ENCODE data around the gene MOB3A. TPM values are rescaled to one million over a fixed set of nuclear protein-coding genes. Genes with fewer than 3 reads are reported as not detected.

The MOB3A gene
- total RNA-seq, 3 donors from 2014 or later (not counting 1 experiment from before 2014, with no cell fraction given) = 239 to 314 (median 246) TPM

DNA sequence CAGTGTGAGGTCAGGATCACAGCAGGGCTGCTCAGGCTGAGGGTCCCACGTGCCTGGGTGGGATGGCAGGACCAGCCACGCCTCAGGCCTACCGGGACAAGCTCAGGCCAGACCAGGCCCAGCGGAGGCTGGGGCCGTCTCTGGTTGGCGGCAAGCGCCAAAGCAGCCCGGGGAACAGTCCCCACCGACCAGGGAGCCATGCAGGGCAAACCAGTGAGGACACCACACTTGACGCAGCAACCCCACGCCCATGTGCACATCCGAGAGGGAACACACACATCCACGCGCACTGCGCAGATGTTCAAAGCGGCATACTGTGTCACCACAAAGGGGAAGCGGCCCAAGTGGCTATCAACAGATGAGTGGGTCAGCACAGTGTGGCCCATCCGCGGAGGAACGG lies 15.8 kb upstream of the MOB3A start:
- no peak overlapping the region for H3K4me3 ChIP-seq (ENCODE audit: low read length)
- DNase-seq (no peak), ATAC-seq (peak in 1 of 3 donors; percentile 3)
- peaks cover 26% of the 10 kb centered on the region for H3K4me1 ChIP-seq (ENCODE audit: control insufficient read depth, insufficient read depth, low read length)
- Mint-ChIP-seq H3K4me1 (peaks cover 11 to 17% of the 10 kb centered on the region in 2 donors), H3K9me3 (no peaks in the 10 kb centered on the region), H3K27me3 (ENCODE audit: low read depth in 2 of 2) (no peaks in the 10 kb centered on the region), H3K36me3 (no peaks in the 10 kb centered on the region), H3K4me3 (no peak overlapping the region), H3K27ac (peak overlapping the region; percentile 68 to 75)
- 91% methylated on average over 20 of the region's 20 CpGs for whole genome bisulfite sequencing (ENCODE audit: insufficient coverage)
- TF ChIP-seq CTCF (IDR thresholded peaks at IDR 0.05) = no peak
- H3K36me3 ChIP-seq (ENCODE audit: control insufficient read depth, insufficient read depth, low read length) = peaks cover 83% of the 10 kb centered on the region
- intact Hi-C loops (cut with micrococcal nuclease) = no loop called here
- peak overlapping the region; percentile 37 for H3K27ac ChIP-seq (ENCODE audit: low read length)
- no peaks in the 10 kb centered on the region for H3K27me3 ChIP-seq (ENCODE audit: control insufficient read depth, insufficient read depth, low read length)
- H3K9me3 ChIP-seq (ENCODE audit: control insufficient read depth, insufficient read depth, low read length) = no peaks in the 10 kb centered on the region

DNA sequence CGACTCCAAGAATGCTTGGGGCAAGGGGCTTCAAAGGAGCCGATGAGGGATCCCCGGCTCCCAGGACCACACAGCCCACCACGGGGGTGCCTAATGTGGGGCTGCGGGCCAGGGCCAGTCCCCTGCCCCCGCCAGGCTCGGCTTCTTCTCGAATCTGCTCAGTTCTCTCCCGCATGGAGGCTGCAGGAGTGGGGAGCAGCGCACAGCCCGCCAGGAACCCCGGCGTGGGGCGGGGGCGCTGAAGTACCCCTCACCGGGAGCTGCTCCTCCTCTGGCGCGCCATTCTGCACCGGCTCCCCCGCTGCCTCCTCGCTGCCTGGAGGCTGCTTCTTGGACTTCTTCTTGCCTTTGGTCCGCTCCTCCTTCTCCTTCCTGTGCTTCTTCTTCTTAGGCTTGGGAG lies 15.3 kb upstream of the MOB3A start:
- Mint-ChIP-seq H3K27me3 (ENCODE audit: low read depth in 2 of 2) (no peaks in the 10 kb centered on the region), H3K4me1 (peaks cover 11 to 17% of the 10 kb centered on the region in 2 donors), H3K27ac (no peak overlapping the region), H3K4me3 (no peak overlapping the region), H3K9me3 (no peaks in the 10 kb centered on the region), H3K36me3 (no peaks in the 10 kb centered on the region)
- Histone ChIP-seq H3K4me3 (ENCODE audit: low read length) (no peak overlapping the region), H3K4me1 (ENCODE audit: control insufficient read depth, insufficient read depth, low read length) (peaks cover 26% of the 10 kb centered on the region), H3K36me3 (ENCODE audit: control insufficient read depth, insufficient read depth, low read length) (peaks cover 83% of the 10 kb centered on the region), H3K9me3 (ENCODE audit: control insufficient read depth, insufficient read depth, low read length) (no peaks in the 10 kb centered on the region), H3K27me3 (ENCODE audit: control insufficient read depth, insufficient read depth, low read length) (no peaks in the 10 kb centered on the region), H3K27ac (ENCODE audit: low read length) (no peak overlapping the region)
- 96% methylated on average over 22 of the region's 22 CpGs for WGBS (ENCODE audit: insufficient coverage)
- ATAC-seq (no peak), DNase-seq (no peak)
- no peak for TF ChIP-seq CTCF (IDR thresholded peaks at IDR 0.05)
- intact Hi-C loops (cut with micrococcal nuclease) = no loop called here

GRCh38 chr19:2110822-2111221 lies 14.7 kb upstream of the MOB3A start:
- Histone ChIP-seq H3K9me3 (ENCODE audit: control insufficient read depth, insufficient read depth, low read length) (peaks cover 2% of the 10 kb centered on the region), H3K36me3 (ENCODE audit: control insufficient read depth, insufficient read depth, low read length) (peaks cover 79% of the 10 kb centered on the region), H3K4me3 (ENCODE audit: low read length) (no peak overlapping the region), H3K27me3 (ENCODE audit: control insufficient read depth, insufficient read depth, low read length) (no peaks in the 10 kb centered on the region), H3K27ac (ENCODE audit: low read length) (no peak overlapping the region), H3K4me1 (ENCODE audit: control insufficient read depth, insufficient read depth, low read length) (peaks cover 26% of the 10 kb centered on the region)
- 94% methylated on average over 13 of the region's 13 CpGs for WGBS (ENCODE audit: insufficient coverage)
- no peaks in the 10 kb centered on the region for H3K36me3 Mint-ChIP-seq
- H3K27me3 Mint-ChIP-seq (ENCODE audit: low read depth in 2 of 2) = no peaks in the 10 kb centered on the region
- intact Hi-C loops (cut with micrococcal nuclease) = no loop called here
- peaks cover 11 to 17% of the 10 kb centered on the region in 2 donors for H3K4me1 Mint-ChIP-seq
- TF ChIP-seq CTCF (IDR thresholded peaks at IDR 0.05) = no peak
- no peak overlapping the region for H3K27ac Mint-ChIP-seq
- no peaks in the 10 kb centered on the region for H3K9me3 Mint-ChIP-seq
- no peak for DNase-seq
- H3K4me3 Mint-ChIP-seq = no peak overlapping the region
- no peak for ATAC-seq

Measured in natural killer cell (primary cell).